OCI-LY7 (cell line): Measurements from ENCODE around the gene CYP17A1. TPM values are rescaled to one million over a fixed set of nuclear protein-coding genes. Genes with fewer than 3 reads are reported as not detected.

Experiments used
- BruUV-seq: library from RNA; stranded (reverse); fragments of 400-500 nt; replicated peaks from 2 replicates; lab custom pipeline; 2021; lab: Mats Ljungman, UMichigan
- CTCF ChIA-PET: fragments of 300-600 bp; sonication (Branson Sonifier 250); formaldehyde crosslinking; loops from one replicate; lab custom pipeline; 2022; ENCODE audit warnings: antibody characterized with exemption; ENCODE audit not compliant: unreplicated experiment; lab: Charles Lee
- POLR2A ChIA-PET: fragments of 300-600 bp; sonication (Branson Sonifier 250); formaldehyde crosslinking; loops from one replicate; lab custom pipeline; 2022; ENCODE audit warnings: antibody characterized with exemption; lab: Charles Lee
- DNase-seq: peaks from one replicate; pipeline ENCODE4 v3.0.0-alpha.2; 2015; ENCODE audit warnings: low spot score
- H2AFZ ChIP-seq: fragments of 200-600 bp; sonication (generic), shearing (Covaris generic); 2 replicates; pipeline ENCODE4 v1.6.1; 2014; ENCODE audit warnings: mild to moderate bottlenecking, antibody characterized with exemption, low read length, moderate library complexity
- H3K27ac ChIP-seq: fragments of 200-600 bp; sonication (generic); 2 replicates; pipeline ENCODE4 v1.5.1; 2014; ENCODE audit warnings: mixed run types, low read depth, mild to moderate bottlenecking, moderate library complexity, low read length, inconsistent platforms; ENCODE audit not compliant: poor library complexity, severe bottlenecking
- H3K36me3 ChIP-seq: fragments of 200-600 bp; sonication (generic); 2 replicates; pipeline ENCODE4 v1.6.1; 2014; ENCODE audit warnings: mild to moderate bottlenecking, antibody characterized with exemption, low read length, moderate library complexity, mixed read lengths; ENCODE audit not compliant: insufficient read depth
- H3K4me1 ChIP-seq: fragments of 200-600 bp; sonication (generic); 2 replicates; pipeline ENCODE4 v1.5.1; 2014; ENCODE audit warnings: mild to moderate bottlenecking, low read length; ENCODE audit not compliant: insufficient read depth, poor library complexity, severe bottlenecking
- H3K4me2 ChIP-seq: fragments of 200-600 bp; sonication (generic); 2 replicates; pipeline ENCODE4 v1.6.1; 2014; ENCODE audit warnings: mild to moderate bottlenecking, low read length
- H3K4me3 ChIP-seq: fragments of 200-600 bp; sonication (generic); 2 replicates; pipeline ENCODE4 v1.5.1; 2014; ENCODE audit warnings: mild to moderate bottlenecking, low read depth, low read length; ENCODE audit not compliant: poor library complexity, severe bottlenecking
- H3K79me2 ChIP-seq: fragments of 200-600 bp; sonication (generic); 2 replicates; pipeline ENCODE4 v1.6.1; 2016; ENCODE audit warnings: low read depth, mild to moderate bottlenecking, low read length, moderate library complexity, mixed read lengths; ENCODE audit not compliant: insufficient read depth
- H3K9me2 ChIP-seq: fragments of 200-600 bp; sonication (generic); 2 replicates; pipeline ENCODE4 v1.6.1; 2016; ENCODE audit warnings: mild to moderate bottlenecking, low read length, mixed read lengths; ENCODE audit not compliant: insufficient read depth
- H3K9me3 ChIP-seq: fragments of 200-600 bp; sonication (generic); 2 replicates; pipeline ENCODE4 v1.6.1; 2014; ENCODE audit warnings: mild to moderate bottlenecking, mixed run types, low read length, mixed read lengths
- H4K20me1 ChIP-seq: fragments of 200-600 bp; sonication (generic); 2 replicates; pipeline ENCODE4 v1.6.1; 2014; ENCODE audit warnings: mild to moderate bottlenecking, antibody characterized with exemption, low read length, moderate library complexity, mixed read lengths; ENCODE audit not compliant: insufficient read depth
- CTCF ChIP-seq: fragments of 200-600 bp; sonication (generic); conservative IDR thresholded peaks from 2 replicates; pipeline ENCODE4 v1.5.1; 2014; ENCODE audit warnings: mild to moderate bottlenecking, antibody characterized with exemption, low read length, moderate library complexity, mixed read lengths
- EZH2phosphoT487 ChIP-seq: fragments of 200-600 bp; sonication (generic); IDR thresholded peaks from 2 replicates; pipeline ENCODE4 v1.6.1; 2018; ENCODE audit warnings: low read depth, borderline replicate concordance, mild to moderate bottlenecking, mixed run types, antibody characterized with exemption, low read length, moderate library complexity, mixed read lengths
- intact Hi-C: fragments of 100-400 bp; cut with micrococcal nuclease; formaldehyde crosslinking; loops from one replicate; pipeline ENCODE4 v1.10.0; 2022; ENCODE audit not compliant: unreplicated experiment
- total RNA-seq, 2 experiments: library from RNA; depleted of rRNA in 1 of 2; stranded (reverse); fragments of >200 nt in 1 of 2; shearing (Covaris generic) in 1 of 2; gene quantifications; 2 replicates each; pipeline ENCODE4 v1.2.3, GENCODE V29; 2014 to 2022

Gene CYP17A1
- total RNA-seq, 2 experiments from 2014 or later, result not detected

GRCh38 chr10:102801978-102802377, 35.2 kb downstream of the CYP17A1 start:
- ChIA-PET POLR2A (interaction anchor here (0.6 to 1.8 kb wide), 4 partner anchors 9 to 384 kb away, joined by 3 to 6 read pairs (median 4); no protein-coding TSS in a partner anchor), CTCF (no interaction called here)
- TF ChIP-seq CTCF (no peak), EZH2phosphoT487 (no peak)
- no peaks in the 10 kb centered on the region for H3K9me2 ChIP-seq
- H2AFZ ChIP-seq, result no peak overlapping the region
- peaks cover 16% of the 10 kb centered on the region for H3K4me1 ChIP-seq
- no peak overlapping the region for H3K4me3 ChIP-seq
- H3K9me3 ChIP-seq, result 0 out of 2 replicates have a peak, but pooled peaks cover 5% of the 10 kb centered on the region
- H3K79me2 ChIP-seq, result no peaks in the 10 kb centered on the region
- DNase-seq, result no peak
- intact Hi-C loops, result no loop called here
- no TSS peak for BruUV-seq
- H3K27ac ChIP-seq, result no peak overlapping the region
- peaks cover 50% of the 10 kb centered on the region for H3K36me3 ChIP-seq
- no peaks in the 10 kb centered on the region for H4K20me1 ChIP-seq
- H3K4me2 ChIP-seq, result no peak overlapping the region

- POLR2A ChIA-PET, result interaction anchor here (1.8 kb wide), 1 partner anchor 9 kb away, joined by 5 read pairs; no protein-coding TSS in a partner anchor
- TF ChIP-seq CTCF, result no peak
- TF ChIP-seq EZH2phosphoT487, result no peak
- Histone ChIP-seq H3K9me2 (no peaks in the 10 kb centered on the region), H3K27ac (no peak overlapping the region), H2AFZ (no peak overlapping the region), H4K20me1 (no peaks in the 10 kb centered on the region), H3K4me2 (no peak overlapping the region), H3K4me1 (peaks cover 21% of the 10 kb centered on the region), H3K9me3 (0 out of 2 replicates have a peak, but pooled peaks cover 5% of the 10 kb centered on the region), H3K79me2 (no peaks in the 10 kb centered on the region), H3K36me3 (peaks cover 50% of the 10 kb centered on the region), H3K4me3 (no peak overlapping the region)
- CTCF ChIA-PET, result no interaction called here
- intact Hi-C loops, result no loop called here
- no TSS peak for BruUV-seq
- DNase-seq, result no peak
Observed at GRCh38 chr10:102801496-102801895, 35.7 kb downstream of the CYP17A1 start.

- no peak for TF ChIP-seq CTCF
- TF ChIP-seq EZH2phosphoT487, result no peak
- POLR2A ChIA-PET, result interaction anchor here (1.8 kb wide), 1 partner anchor 9 kb away, joined by 5 read pairs; no protein-coding TSS in a partner anchor
- H3K4me3 ChIP-seq, result no peak overlapping the region
- CTCF ChIA-PET, result no interaction called here
- H3K36me3 ChIP-seq, result peaks cover 50% of the 10 kb centered on the region
- no TSS peak for BruUV-seq
- peaks cover 26% of the 10 kb centered on the region for H3K4me1 ChIP-seq
- no peak overlapping the region for H3K4me2 ChIP-seq
- intact Hi-C loops, result no loop called here
- H3K9me2 ChIP-seq, result no peaks in the 10 kb centered on the region
- DNase-seq, result no peak
- no peaks in the 10 kb centered on the region for H3K79me2 ChIP-seq
- H3K27ac ChIP-seq, result no peak overlapping the region
- no peak overlapping the region for H2AFZ ChIP-seq
- no peaks in the 10 kb centered on the region for H4K20me1 ChIP-seq
- 0 out of 2 replicates have a peak, but pooled peaks cover 5% of the 10 kb centered on the region for H3K9me3 ChIP-seq
Observed at GRCh38 chr10:102800611-102801335, 36.4 kb downstream of the CYP17A1 start.
